ENCODE data around the gene C2CD4D.
A peak's percentile ranks its signal among the peaks of the same experiment; 100 is the strongest.

The C2CD4D gene

GRCh38 chr1:151832318-151832980 lies 7.2 kb downstream of the C2CD4D start:
- H3K27ac ChIP-seq (ENCODE audit: low read length) = peak overlapping the region; percentile 14
- no peaks in the 10 kb centered on the region for H3K79me2 ChIP-seq (ENCODE audit: insufficient read depth, low read length)
- no peak for ATAC-seq (ENCODE audit: insufficient read depth, low read depth)
- H3K4me2 ChIP-seq (ENCODE audit: insufficient read depth, low read length) = no peak overlapping the region
- no peaks in the 10 kb centered on the region for H4K20me1 ChIP-seq (ENCODE audit: insufficient read depth, low read length)
- H3K4me3 ChIP-seq (ENCODE audit: low read depth in 1 of 2, low read length in 2 of 2) = no peak overlapping the region
- H3K9ac ChIP-seq (ENCODE audit: low read depth, low read length) = no peak overlapping the region
- no peaks in the 10 kb centered on the region for H3K27me3 ChIP-seq (ENCODE audit: insufficient read depth, low read length, poor library complexity)
- TF ChIP-seq EZH2 (IDR thresholded peaks at IDR 0.05; ENCODE audit: borderline replicate concordance, low read depth, low read length, severe bottlenecking) = no peak
- TF ChIP-seq CTCF (IDR thresholded peaks at IDR 0.05; ENCODE audit: borderline replicate concordance, extremely low read depth, low read length, poor library complexity, severe bottlenecking) = no peak
- H2AFZ ChIP-seq (ENCODE audit: low read depth, low read length) = no peak overlapping the region
- H3K36me3 ChIP-seq (ENCODE audit: insufficient read depth, low read length) = no peaks in the 10 kb centered on the region
- H3K9me3 ChIP-seq (ENCODE audit: insufficient read depth, low read length, severe bottlenecking) = no peaks in the 10 kb centered on the region
- no peak for DNase-seq
- peaks cover 70% of the 10 kb centered on the region for H3K4me1 ChIP-seq (ENCODE audit: insufficient read depth, low read length)

- H3K36me3 ChIP-seq (ENCODE audit: insufficient read depth, low read length) = no peaks in the 10 kb centered on the region
- no peak for TF ChIP-seq CTCF (IDR thresholded peaks at IDR 0.05; ENCODE audit: borderline replicate concordance, extremely low read depth, low read length, poor library complexity, severe bottlenecking)
- TF ChIP-seq EZH2 (IDR thresholded peaks at IDR 0.05; ENCODE audit: borderline replicate concordance, low read depth, low read length, severe bottlenecking) = no peak
- no peak within 1 kb of the TSS for H3K4me2 ChIP-seq (ENCODE audit: insufficient read depth, low read length)
- ATAC-seq (ENCODE audit: insufficient read depth, low read depth) (no peak), DNase-seq (no peak)
- no peak within 1 kb of the TSS for H3K9ac ChIP-seq (ENCODE audit: low read depth, low read length)
- H3K27ac ChIP-seq (ENCODE audit: low read length) = peak within 1 kb of the TSS; percentile 54
- no peak within 1 kb of the TSS for H3K4me3 ChIP-seq (ENCODE audit: low read depth in 1 of 2, low read length in 2 of 2)
- H3K4me1 ChIP-seq (ENCODE audit: insufficient read depth, low read length) = peaks cover 70% of the 10 kb centered on the region
- H3K9me3 ChIP-seq (ENCODE audit: insufficient read depth, low read length, severe bottlenecking) = no peaks in the 10 kb centered on the region
- H3K79me2 ChIP-seq (ENCODE audit: insufficient read depth, low read length) = no peaks in the 10 kb centered on the region
- no peaks in the 10 kb centered on the region for H3K27me3 ChIP-seq (ENCODE audit: insufficient read depth, low read length, poor library complexity)
- H2AFZ ChIP-seq (ENCODE audit: low read depth, low read length) = no peak within 1 kb of the TSS
- H4K20me1 ChIP-seq (ENCODE audit: insufficient read depth, low read length) = no peaks in the 10 kb centered on the region
Measured at GRCh38 chr1:151831605-151832004, 8.0 kb downstream of the C2CD4D start, which contains the start of gene RORC. Gene RORC (minus strand): TSS chr1:151831802. CDS start chr1:151831764, 38 bp downstream.

GRCh38 chr1:151831256-151831591 lies 8.4 kb downstream of the C2CD4D start:
- Histone ChIP-seq H2AFZ (ENCODE audit: low read depth, low read length) (no peak overlapping the region), H3K9ac (ENCODE audit: low read depth, low read length) (no peak overlapping the region), H3K4me2 (ENCODE audit: insufficient read depth, low read length) (no peak overlapping the region), H3K4me3 (ENCODE audit: low read depth in 1 of 2, low read length in 2 of 2) (no peak overlapping the region), H3K27ac (ENCODE audit: low read length) (peak overlapping the region; percentile 54; the same call in 1 of the 2 replicates), H3K79me2 (ENCODE audit: insufficient read depth, low read length) (peaks cover 2% of the 10 kb centered on the region), H3K27me3 (ENCODE audit: insufficient read depth, low read length, poor library complexity) (no peaks in the 10 kb centered on the region), H4K20me1 (ENCODE audit: insufficient read depth, low read length) (no peaks in the 10 kb centered on the region), H3K9me3 (ENCODE audit: insufficient read depth, low read length, severe bottlenecking) (no peaks in the 10 kb centered on the region), H3K36me3 (ENCODE audit: insufficient read depth, low read length) (no peaks in the 10 kb centered on the region), H3K4me1 (ENCODE audit: insufficient read depth, low read length) (peaks cover 70% of the 10 kb centered on the region)
- ATAC-seq (ENCODE audit: insufficient read depth, low read depth) = no peak
- TF ChIP-seq CTCF (IDR thresholded peaks at IDR 0.05; ENCODE audit: borderline replicate concordance, extremely low read depth, low read length, poor library complexity, severe bottlenecking) (no peak), EZH2 (IDR thresholded peaks at IDR 0.05; ENCODE audit: borderline replicate concordance, low read depth, low read length, severe bottlenecking) (no peak)
- no peak for DNase-seq

Measured in DND-41 (cell line).